Aorta (tissue), 5 donors: ENCODE measurements around the gene EPG5. TPM values are rescaled to one million over a fixed set of nuclear protein-coding genes. Genes with fewer than 3 reads are reported as not detected.

Source experiments
- ATAC-seq: fragments of 200-7000 bp; cut with Tn5 transposase; one replicate; pipeline ENCODE4 v1.9.1; 2022; ENCODE audit warnings: moderate library complexity; ENCODE audit not compliant: low FRiP score
- DNase-seq, 2 donors: peaks; one replicate each; pipeline ENCODE4 v3.0.0-alpha.2; 2020
- H3K27ac ChIP-seq, 2 donors: one replicate each; pipeline ENCODE4 v1.5.1; 2013; ENCODE audit warnings: low read length in 2 of 2, mild to moderate bottlenecking in 2 of 2, moderate library complexity in 2 of 2, control low read depth in 1 of 2, inconsistent platforms in 1 of 2, low read depth in 1 of 2
- H3K27me3 ChIP-seq, 2 donors: one replicate each; pipeline ENCODE4 v1.6.1; 2013; ENCODE audit warnings: control low read depth in 1 of 2, low read length in 1 of 2, mild to moderate bottlenecking in 1 of 2, moderate library complexity in 1 of 2; ENCODE audit not compliant: insufficient read depth in 2 of 2, control insufficient read depth in 1 of 2
- H3K36me3 ChIP-seq, 2 donors: one replicate each; pipeline ENCODE4 v1.6.1; 2013; ENCODE audit warnings: control low read depth in 1 of 2, low read length in 1 of 2, mild to moderate bottlenecking in 1 of 2; ENCODE audit not compliant: insufficient read depth in 2 of 2, control insufficient read depth in 1 of 2
- H3K4me1 ChIP-seq, 2 donors: one replicate each; pipeline ENCODE4 v1.6.1; 2013; ENCODE audit warnings: low read length in 2 of 2, control low read depth in 1 of 2, mild to moderate bottlenecking in 1 of 2, moderate library complexity in 1 of 2; ENCODE audit not compliant: insufficient read depth in 2 of 2, control insufficient read depth in 1 of 2
- H3K4me3 ChIP-seq, 2 donors: one replicate each; pipeline ENCODE4 v1.5.1; 2013; ENCODE audit warnings: low read length in 2 of 2, control low read depth in 1 of 2, mild to moderate bottlenecking in 1 of 2
- H3K9me3 ChIP-seq: one replicate; pipeline ENCODE4 v1.6.1; 2013; ENCODE audit warnings: mild to moderate bottlenecking, low read length; ENCODE audit not compliant: control insufficient read depth
- WGBS, 2 donors: extraction: QIAGEN DNeasy Blood & Tissue Kit; methylation state at CpG; one replicate each; pipeline ENCODE4 v1.1.7; 2013; 5-methylcytosine and 5-hydroxymethylcytosine counted together
- intact Hi-C, 2 donors: fragments of 100-400 bp; cut with DNase I; formaldehyde crosslinking; loops; one replicate each; pipeline versions ENCODE4 v1.14.2 to v1.15.0; 2022
- polyA plus RNA-seq, 2 donors: library from polyadenylated mRNA; stranded (reverse); fragments of 200-250 nt; gene quantifications; one replicate each; pipeline ENCODE4 v1.2.3, GENCODE V29; 2013
- total RNA-seq, 2 donors: library from RNA; stranded (reverse); fragmentation: NEBNext Ultra II Directional; extraction: Animal tissue kit (Norgen Biotek cat#: 25700); gene quantifications; one replicate each; pipeline ENCODE4 v1.2.1, GENCODE V29; 2021
- donor health status: healthy with polysubstance abuse.
- donor health status: Bipolar disorder and iron deficiency.
- donor health status: DM: no; HTN: no; CAD: no.
- donor health status: DM: no; HTN: no; CAD: no.
- donor health status: DM: yes; HTN: yes; CAD: no.

Gene EPG5
- total and polyA plus RNA-seq, 4 donors = 2.5 to 37.3 (median 19.8) TPM

DNA sequence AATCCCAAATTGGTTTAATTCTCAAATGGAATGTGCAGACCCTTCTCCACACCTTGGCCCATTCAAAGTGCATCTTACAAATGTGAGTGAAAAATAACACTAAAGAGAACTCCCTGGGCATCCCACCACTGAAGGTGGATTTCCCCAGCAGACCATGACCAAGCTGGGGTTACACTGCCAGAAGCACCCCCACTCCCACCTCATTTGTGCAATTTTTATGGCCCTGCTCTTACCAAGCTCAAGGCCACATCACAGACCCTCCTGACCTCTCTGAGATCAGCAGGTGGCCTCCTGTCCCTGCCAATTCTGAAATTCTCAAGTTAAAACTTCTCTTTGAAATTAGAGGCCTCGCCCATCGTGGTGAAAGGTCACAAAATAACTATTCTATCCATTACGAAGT lies 120.0 kb downstream of the EPG5 start:
- Histone ChIP-seq H3K9me3 (no peaks in the 10 kb centered on the region), H3K4me1 (no peaks in the 10 kb centered on the region), H3K4me3 (no peak overlapping the region), H3K27me3 (no peaks in the 10 kb centered on the region), H3K27ac (no peak overlapping the region), H3K36me3 (no peaks in the 10 kb centered on the region)
- no peak for DNase-seq
- intact Hi-C loops = no loop called here
- ATAC-seq = no peak
- WGBS, 2 donors = 62 to 77% methylated on average over 3 of the region's 3 CpGs

DNA sequence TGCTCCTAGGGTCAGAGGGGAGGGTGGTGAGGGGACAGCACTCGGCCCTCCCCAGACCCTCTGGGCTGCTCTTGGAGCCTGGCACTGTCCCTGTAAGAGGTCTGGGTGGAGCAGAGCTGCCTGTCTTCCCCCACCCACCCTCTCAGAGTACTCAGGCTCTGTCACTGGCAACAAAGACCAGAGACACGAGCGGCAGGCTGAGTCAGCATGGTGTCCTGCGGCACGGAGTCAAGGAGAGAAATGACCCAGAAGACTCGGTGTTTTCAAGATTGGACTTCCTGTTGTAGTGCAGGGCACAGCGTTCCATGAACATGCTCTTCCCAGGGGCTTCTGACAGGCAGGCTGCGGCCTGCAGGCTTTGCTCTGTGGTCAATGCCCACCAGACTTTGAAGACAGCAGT lies 121.7 kb downstream of the EPG5 start:
- no peak for ATAC-seq
- no peaks in the 10 kb centered on the region for H3K27me3 ChIP-seq

DNA sequence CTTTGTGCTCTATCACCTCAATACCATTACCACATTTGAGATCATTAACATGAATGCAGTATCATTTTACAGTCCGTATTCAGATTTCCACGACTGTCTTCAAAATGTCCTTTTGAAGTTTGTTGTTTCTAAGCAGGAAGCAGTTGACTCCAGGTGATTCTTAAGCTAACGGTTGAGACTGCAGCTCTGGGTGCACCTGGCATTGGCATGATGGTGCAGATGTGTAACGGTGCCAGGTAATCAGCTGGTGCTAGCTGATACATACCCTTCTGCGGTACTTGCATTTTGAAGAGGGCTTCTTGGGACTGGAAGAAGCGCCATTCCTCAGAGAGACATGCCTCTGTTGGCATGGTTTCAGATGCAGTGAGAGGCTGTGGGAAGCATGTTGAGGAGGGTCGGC lies 122.2 kb downstream of the EPG5 start:
- Histone ChIP-seq H3K36me3 (no peaks in the 10 kb centered on the region), H3K4me3 (no peak overlapping the region), H3K4me1 (no peaks in the 10 kb centered on the region), H3K27ac (no peak overlapping the region), H3K27me3 (no peaks in the 10 kb centered on the region), H3K9me3 (no peaks in the 10 kb centered on the region)
- ATAC-seq (no peak), DNase-seq (no peak)
- 85 to 93% methylated on average over 7 of the region's 7 CpGs for WGBS, 2 donors
- intact Hi-C loops = no loop called here

More for the DNA sequence above, 121.7 kb downstream of the EPG5 start:
- no peaks in the 10 kb centered on the region for H3K36me3 ChIP-seq
- H3K4me3 ChIP-seq = no peak overlapping the region
- intact Hi-C loops = no loop called here
- no peak overlapping the region for H3K27ac ChIP-seq
- H3K9me3 ChIP-seq = no peaks in the 10 kb centered on the region
- DNase-seq = no peak
- 64 to 81% methylated on average over 8 of the region's 8 CpGs for WGBS, 2 donors
- no peaks in the 10 kb centered on the region for H3K4me1 ChIP-seq

GRCh38 chr18:45843019-45843418 lies 124.1 kb downstream of the EPG5 start:
- intact Hi-C loops = no loop called here
- no peak overlapping the region for H3K4me3 ChIP-seq
- H3K36me3 ChIP-seq = no peaks in the 10 kb centered on the region
- 73 to 85% methylated on average over 9 of the region's 9 CpGs for WGBS, 2 donors
- no peaks in the 10 kb centered on the region for H3K27me3 ChIP-seq
- H3K9me3 ChIP-seq = no peaks in the 10 kb centered on the region
- no peak for ATAC-seq
- DNase-seq = no peak
- H3K27ac ChIP-seq = no peak overlapping the region
- no peaks in the 10 kb centered on the region for H3K4me1 ChIP-seq

DNA sequence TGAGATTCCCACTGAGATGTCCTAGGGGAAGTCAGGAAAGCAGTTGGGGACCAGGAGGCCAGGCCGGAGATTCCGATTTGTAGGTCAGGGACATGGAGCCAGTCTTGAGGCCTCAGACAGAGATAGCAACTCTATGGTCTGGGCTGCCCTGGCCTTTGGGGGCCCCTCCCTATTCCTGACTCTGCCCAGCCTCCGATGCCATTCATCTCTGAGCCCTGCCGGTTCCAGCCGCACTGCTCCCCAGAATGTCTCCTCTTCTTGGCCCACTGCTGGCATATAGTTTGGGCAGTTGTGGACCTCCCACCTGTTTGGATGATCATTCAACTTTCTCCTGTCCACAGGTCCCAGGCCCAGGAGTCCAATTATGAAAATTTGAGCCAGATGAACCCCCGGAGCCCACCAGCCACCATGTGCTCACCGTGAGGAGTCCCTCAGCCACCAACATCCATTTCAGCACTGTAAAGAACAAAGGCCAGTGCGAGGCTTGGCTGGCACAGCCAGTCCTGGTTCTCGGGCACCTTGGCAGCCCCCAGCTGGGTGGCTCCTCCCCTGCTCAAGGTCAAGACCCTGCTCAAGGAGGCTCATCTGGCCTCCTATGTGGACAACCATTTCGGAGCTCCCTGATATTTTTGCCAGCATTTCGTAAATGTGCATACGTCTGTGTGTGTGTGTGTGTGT lies 125.2 kb downstream of the EPG5 start:
- Histone ChIP-seq H3K9me3 (no peaks in the 10 kb centered on the region), H3K4me1 (no peaks in the 10 kb centered on the region), H3K27ac (no peak overlapping the region), H3K27me3 (no peaks in the 10 kb centered on the region), H3K36me3 (no peaks in the 10 kb centered on the region), H3K4me3 (no peak overlapping the region)
- intact Hi-C loops = no loop called here
- 88 to 91% methylated on average over 12 of the region's 12 CpGs for WGBS, 2 donors
- ATAC-seq (no peak), DNase-seq (no peak)

DNA sequence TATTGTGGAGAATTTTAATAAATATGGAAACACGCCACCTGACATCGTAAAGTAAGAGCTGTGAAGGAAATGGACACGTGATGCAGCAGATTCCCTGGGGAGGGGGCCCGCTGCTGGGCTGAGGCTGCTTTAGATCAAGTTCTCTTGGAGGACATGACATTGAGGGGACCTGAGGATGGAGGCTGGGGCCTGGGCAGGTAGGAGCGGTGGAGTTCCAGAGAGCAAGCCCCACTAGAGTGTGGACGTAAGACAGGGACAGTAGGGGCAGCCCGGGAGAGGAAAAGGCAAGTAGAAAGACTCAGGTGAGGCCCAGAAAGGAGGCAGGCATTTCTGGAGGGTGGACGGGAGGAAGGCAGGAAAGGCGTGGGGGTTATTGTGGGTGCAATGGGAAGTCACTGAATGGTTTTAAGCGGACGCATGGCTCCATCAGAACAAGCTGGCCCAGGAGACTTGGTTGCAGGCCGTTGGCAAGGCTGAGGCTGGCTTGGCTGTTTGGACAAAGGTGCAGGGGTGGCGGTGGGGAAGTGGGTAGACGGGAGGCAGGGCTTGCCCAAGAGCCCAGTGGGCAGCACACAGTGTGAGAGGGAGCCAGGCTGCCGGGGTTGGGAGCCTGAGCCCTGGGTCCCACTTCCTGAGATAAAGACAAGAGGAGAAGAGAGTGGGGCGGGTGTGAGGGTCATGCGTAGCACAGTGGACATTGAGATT lies 125.9 kb downstream of the EPG5 start:
- no peaks in the 10 kb centered on the region for H3K4me1 ChIP-seq
- intact Hi-C loops = no loop called here
- H3K27ac ChIP-seq = no peak overlapping the region
- no peaks in the 10 kb centered on the region for H3K27me3 ChIP-seq
- no peaks in the 10 kb centered on the region for H3K9me3 ChIP-seq
- H3K4me3 ChIP-seq = no peak overlapping the region
- ATAC-seq (no peak), DNase-seq (no peak)
- 76 to 80% methylated on average over 17 of the region's 17 CpGs for WGBS, 2 donors
- H3K36me3 ChIP-seq = no peaks in the 10 kb centered on the region

- 51 to 56% methylated on average over 13 of the region's 13 CpGs for WGBS, 2 donors
- ATAC-seq (no peak), DNase-seq (no peak)
- Histone ChIP-seq H3K4me1 (no peaks in the 10 kb centered on the region), H3K27me3 (no peaks in the 10 kb centered on the region), H3K4me3 (no peak overlapping the region), H3K9me3 (no peaks in the 10 kb centered on the region), H3K27ac (no peak overlapping the region), H3K36me3 (no peaks in the 10 kb centered on the region)
- intact Hi-C loops = loop anchor here (2.0 kb wide), 2 partner anchors 117 to 149 kb away; no protein-coding TSS in a partner anchor
Measured at GRCh38 chr18:45839414-45840395, 127.4 kb downstream of the EPG5 start.

DNA sequence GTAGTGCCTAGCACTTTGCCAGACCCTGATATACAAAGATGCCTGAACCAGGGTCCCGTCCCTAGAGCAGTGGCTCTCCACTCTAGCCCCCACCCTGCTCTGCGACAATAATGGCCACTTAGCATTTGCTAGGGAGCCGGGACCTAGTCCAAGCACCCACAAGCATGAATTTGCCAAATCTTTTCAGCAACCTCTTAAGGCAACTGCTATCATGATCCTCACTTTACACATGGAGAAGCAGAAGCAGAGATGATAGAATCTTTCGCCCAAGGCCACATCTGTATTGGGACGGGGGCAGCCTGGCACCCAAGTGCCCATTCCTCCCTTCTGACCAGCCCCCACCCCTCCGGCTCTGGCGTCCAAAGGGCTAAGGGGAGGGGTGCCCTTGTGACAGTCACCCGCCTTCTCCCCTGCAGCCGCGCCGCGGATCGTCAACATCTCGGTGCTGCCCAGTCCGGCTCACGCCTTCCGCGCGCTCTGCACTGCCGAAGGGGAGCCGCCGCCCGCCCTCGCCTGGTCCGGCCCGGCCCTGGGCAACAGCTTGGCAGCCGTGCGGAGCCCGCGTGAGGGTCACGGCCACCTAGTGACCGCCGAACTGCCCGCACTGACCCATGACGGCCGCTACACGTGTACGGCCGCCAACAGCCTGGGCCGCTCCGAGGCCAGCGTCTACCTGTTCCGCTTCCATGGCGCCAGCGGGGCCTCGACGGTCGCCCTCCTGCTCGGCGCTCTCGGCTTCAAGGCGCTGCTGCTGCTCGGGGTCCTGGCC lies 128.6 kb downstream of the EPG5 start:
- ATAC-seq (peak; percentile 60), DNase-seq (peak; percentile 69 to 83)
- Histone ChIP-seq H3K27me3 (no peaks in the 10 kb centered on the region), H3K4me3 (no peak overlapping the region), H3K4me1 (no peaks in the 10 kb centered on the region), H3K27ac (no peak overlapping the region), H3K36me3 (no peaks in the 10 kb centered on the region), H3K9me3 (no peaks in the 10 kb centered on the region)
- intact Hi-C loops = loop anchor here (2.0 kb wide), 2 partner anchors 116 to 148 kb away; no protein-coding TSS in a partner anchor
- WGBS, 2 donors = 8 to 9% methylated on average over 52 to 53 of the region's 53 CpGs
